Measurements from ENCODE around the gene KCNIP2.
A peak's percentile ranks its signal among the peaks of the same experiment; 100 is the strongest.

Gene KCNIP2

GRCh38 chr10:101843032-101844021 lies at the start of gene KCNIP2:
KCNIP2 (minus strand) TSS chr10:101843800; CDS start chr10:101843568, 232 bp downstream.
- no peak for DNase-seq (ENCODE audit: extremely low read depth in 1 of 2, low read depth in 1 of 2)

- no peak for DNase-seq (ENCODE audit: extremely low read depth in 1 of 2, low read depth in 1 of 2)
Measured at GRCh38 chr10:101892782-101893391, 49.3 kb upstream of the KCNIP2 start.

- DNase-seq (ENCODE audit: extremely low read depth in 1 of 2, low read depth in 1 of 2), result peak; percentile 36 to 45
Measured at GRCh38 chr10:101889256-101890210, 45.9 kb upstream of the KCNIP2 start.

- no peak for DNase-seq (ENCODE audit: extremely low read depth in 1 of 2, low read depth in 1 of 2)
Measured at GRCh38 chr10:101888251-101888949, 44.8 kb upstream of the KCNIP2 start.

GRCh38 chr10:101887775-101888174 lies 44.2 kb upstream of the KCNIP2 start:
- no peak for DNase-seq (ENCODE audit: extremely low read depth in 1 of 2, low read depth in 1 of 2)

- no peak for DNase-seq (ENCODE audit: extremely low read depth in 1 of 2, low read depth in 1 of 2)
Measured at GRCh38 chr10:101886521-101887312, 43.1 kb upstream of the KCNIP2 start.

DNA sequence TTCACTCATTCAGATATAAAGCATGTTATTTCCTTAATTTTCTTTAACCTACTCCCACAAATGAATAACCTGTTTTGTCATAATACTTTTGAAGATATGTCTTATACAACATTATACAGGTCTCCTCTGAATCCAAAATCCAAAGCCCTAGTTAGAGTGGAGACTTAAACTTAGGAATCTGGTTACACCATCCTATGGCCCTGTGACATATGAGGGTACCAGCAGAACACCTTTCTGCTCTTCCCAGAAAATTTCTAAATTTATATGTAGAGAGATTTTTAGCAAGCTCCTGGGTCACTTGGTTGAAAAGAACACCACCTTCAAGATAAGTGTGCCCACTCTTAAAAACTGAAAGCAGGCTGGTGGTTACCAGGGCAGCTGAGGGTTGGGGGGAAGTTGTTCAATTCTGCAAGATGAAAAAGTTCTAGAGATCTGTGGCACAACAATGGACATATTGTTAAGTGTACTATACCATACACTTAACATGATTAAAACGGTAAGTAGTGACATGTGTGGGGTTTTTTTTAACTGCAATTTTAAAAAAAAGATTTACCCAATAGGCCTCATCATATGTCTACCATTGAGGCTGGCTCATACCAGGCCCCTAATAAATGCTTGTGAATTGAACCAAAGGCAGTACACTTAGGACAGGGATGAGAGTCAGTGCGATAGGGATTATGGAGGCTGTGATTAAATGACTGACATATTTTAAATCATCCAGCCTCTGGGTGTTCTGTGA lies 37.6 kb upstream of the KCNIP2 start:
- no peak for DNase-seq (ENCODE audit: extremely low read depth in 1 of 2, low read depth in 1 of 2)

- no peak for DNase-seq (ENCODE audit: extremely low read depth in 1 of 2, low read depth in 1 of 2)
Measured at GRCh38 chr10:101880232-101880573, 36.6 kb upstream of the KCNIP2 start.

GRCh38 chr10:101879456-101880231 lies 36.0 kb upstream of the KCNIP2 start:
- DNase-seq (ENCODE audit: extremely low read depth in 1 of 2, low read depth in 1 of 2), result no peak

DNA sequence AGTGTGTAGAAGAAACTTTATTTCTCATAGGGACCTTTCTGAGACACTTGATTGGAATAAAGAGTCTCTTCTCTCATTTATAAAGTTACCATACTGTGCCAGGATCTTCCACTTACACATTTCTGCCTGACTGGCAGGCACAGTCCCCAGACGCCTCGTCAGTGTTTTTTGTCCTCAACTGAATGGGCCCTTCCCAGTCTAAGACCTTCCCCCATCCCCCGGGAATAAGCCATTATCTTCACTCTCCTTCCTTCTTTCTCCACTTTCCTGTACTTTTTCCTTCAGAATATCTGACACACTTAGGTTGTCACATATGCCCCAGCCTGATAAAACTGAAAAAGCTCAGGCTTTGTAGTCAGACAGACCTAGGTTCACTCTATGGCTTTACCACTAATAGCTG lies 35.3 kb upstream of the KCNIP2 start:
- DNase-seq (ENCODE audit: extremely low read depth in 1 of 2, low read depth in 1 of 2), result no peak

DNA sequence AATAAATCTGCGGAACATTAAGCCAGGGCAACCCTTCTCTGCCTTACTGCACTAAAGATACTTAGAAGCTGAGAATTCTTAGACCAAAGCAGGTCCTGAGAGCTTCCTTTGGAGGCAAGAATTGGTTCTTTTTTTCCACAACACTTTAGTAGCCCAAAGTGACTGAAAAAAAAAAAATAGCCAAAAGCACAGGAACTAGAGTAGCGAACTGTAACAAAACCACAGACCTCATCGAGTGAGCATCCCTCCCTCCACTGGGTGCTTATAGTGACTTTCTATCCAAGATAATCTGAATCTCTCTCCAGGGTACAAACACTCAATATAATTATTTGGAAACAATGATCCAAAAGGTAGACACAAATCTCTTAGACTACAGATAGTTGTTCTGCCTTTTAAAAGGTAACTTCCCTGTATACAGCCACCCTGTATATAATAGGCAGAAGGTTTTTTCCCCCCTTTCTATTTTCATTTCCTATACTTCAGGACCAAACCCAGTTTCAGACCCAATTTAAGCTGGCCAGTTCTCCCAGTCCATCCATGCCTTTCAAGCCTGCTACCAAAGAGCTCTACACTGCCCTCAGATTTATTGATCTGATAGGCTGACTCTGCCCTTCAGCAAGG lies 31.6 kb upstream of the KCNIP2 start:
- no peak for DNase-seq (ENCODE audit: extremely low read depth in 1 of 2, low read depth in 1 of 2)

- no peak for DNase-seq (ENCODE audit: extremely low read depth in 1 of 2, low read depth in 1 of 2)
Measured at GRCh38 chr10:101874252-101874651, 30.7 kb upstream of the KCNIP2 start.

DNA sequence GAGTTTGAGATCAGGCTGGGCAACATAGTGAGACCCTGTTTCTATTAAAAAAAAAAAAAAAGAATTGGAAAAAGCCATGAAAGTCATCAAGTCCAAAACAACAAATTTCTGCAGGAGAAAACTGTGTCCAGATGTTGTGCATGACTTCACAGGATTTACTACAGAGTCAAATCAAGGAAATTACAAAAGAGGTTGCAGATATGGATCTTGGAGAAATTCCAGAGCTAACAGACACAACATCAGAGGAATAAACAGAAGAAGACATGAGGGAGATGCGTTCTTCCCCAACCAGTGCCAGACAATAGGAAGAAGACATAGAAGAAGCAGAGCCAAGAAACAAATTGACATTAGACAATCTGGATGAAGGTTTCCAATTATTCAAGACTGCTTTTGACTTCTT lies 24.3 kb upstream of the KCNIP2 start:
- no peak for DNase-seq (ENCODE audit: extremely low read depth in 1 of 2, low read depth in 1 of 2)

GRCh38 chr10:101859530-101859929 lies 15.9 kb upstream of the KCNIP2 start:
- no peak for DNase-seq (ENCODE audit: extremely low read depth in 1 of 2, low read depth in 1 of 2)

DNA sequence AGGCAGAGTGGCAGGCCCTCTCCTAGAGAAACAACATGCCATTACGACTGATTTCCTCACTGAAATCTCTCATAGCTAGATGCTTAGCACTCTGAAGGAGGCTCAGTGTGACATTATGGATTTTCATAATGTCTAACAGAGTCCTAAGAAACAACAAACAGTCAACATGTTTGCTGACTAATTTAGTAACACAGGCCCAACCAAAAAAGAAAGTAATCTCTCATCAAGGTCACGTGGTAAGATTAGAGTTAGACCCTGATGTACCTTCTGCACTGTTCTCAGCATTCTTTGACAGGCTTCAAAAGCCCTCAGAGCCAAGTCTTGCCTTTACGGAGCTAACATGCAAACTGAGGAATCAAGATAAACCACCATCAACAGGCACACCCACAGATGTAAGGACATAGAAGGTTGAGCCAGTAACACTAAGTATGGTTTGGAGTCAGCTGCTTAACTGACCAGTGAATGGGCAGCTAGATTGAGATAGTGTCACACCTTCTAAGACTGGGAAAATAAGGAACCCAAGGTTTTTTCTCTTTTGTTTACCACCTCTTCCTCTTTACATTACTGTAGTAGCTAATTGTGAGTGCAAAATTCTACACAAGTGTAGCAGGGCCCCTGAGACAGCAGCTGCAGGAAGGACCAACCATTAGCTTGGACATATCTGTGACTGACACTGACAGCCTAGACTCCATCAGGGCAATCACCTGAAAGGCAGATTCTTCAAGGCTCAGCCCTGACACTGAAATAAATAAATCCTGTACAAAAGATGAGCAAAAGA lies 15.3 kb upstream of the KCNIP2 start:
- no peak for DNase-seq (ENCODE audit: extremely low read depth in 1 of 2, low read depth in 1 of 2)

- no peak for DNase-seq (ENCODE audit: extremely low read depth in 1 of 2, low read depth in 1 of 2)
Measured at GRCh38 chr10:101857802-101858476, 14.3 kb upstream of the KCNIP2 start.

Data from activated CD8-positive, alpha-beta memory T cell treated with anti-CD3 and anti-CD28 coated beads for 1 hour (primary cell).